SK-N-SH treated with all-trans-retinoic acid at 6 μM for 48 hours (cell line): ENCODE measurements around the gene UNG.

Source experiments
- ARNTL ChIP-seq: fragments of 450-650 bp; formaldehyde crosslinking; IDR thresholded peaks from 2 replicates; pipeline ENCODE4 v1.5.0; 2020; ENCODE audit warnings: low read depth, mild to moderate bottlenecking, moderate library complexity, borderline replicate concordance
- BACH2 ChIP-seq: fragments of 250-450 bp; sonication (Bioruptor Pico); IDR thresholded peaks from 2 replicates; pipeline ENCODE4 v1.9.0; 2021; ENCODE audit warnings: mild to moderate bottlenecking, borderline replicate concordance
- GLIS3 ChIP-seq: fragments of 250-450 bp; sonication (Bioruptor Pico); IDR thresholded peaks from 2 replicates; pipeline ENCODE4 v1.5.0; 2020; ENCODE audit warnings: mild to moderate bottlenecking, moderate library complexity
- ISL1 ChIP-seq: fragments of 250-450 bp; sonication (Bioruptor Pico); IDR thresholded peaks from 2 replicates; pipeline ENCODE4 v2.1.2; 2022; ENCODE audit warnings: mild to moderate bottlenecking, moderate library complexity
- PATZ1 ChIP-seq: fragments of 250-450 bp; sonication (Bioruptor Pico); IDR thresholded peaks from 2 replicates; pipeline ENCODE4 v1.8.0; 2020; ENCODE audit warnings: mild to moderate bottlenecking, moderate library complexity, borderline replicate concordance
- PPARA ChIP-seq: fragments of 250-450 bp; sonication (Bioruptor Pico); IDR thresholded peaks from 2 replicates; pipeline ENCODE4 v1.5.0; 2020; ENCODE audit warnings: mild to moderate bottlenecking, borderline replicate concordance
- RARB ChIP-seq: fragments of 250-450 bp; sonication (Bioruptor Pico); IDR thresholded peaks from 2 replicates; pipeline ENCODE4 v1.8.0; 2021; ENCODE audit warnings: mild to moderate bottlenecking, moderate library complexity
- SNAI2 ChIP-seq: fragments of 250-450 bp; sonication (Bioruptor Pico); IDR thresholded peaks from 2 replicates; pipeline ENCODE4 v1.5.0; 2020; ENCODE audit warnings: mild to moderate bottlenecking, moderate library complexity
- TCF4 ChIP-seq: fragments of 250-450 bp; sonication (Bioruptor Pico); IDR thresholded peaks from 2 replicates; pipeline ENCODE4 v1.8.0; 2021; ENCODE audit warnings: mild to moderate bottlenecking, moderate library complexity, borderline replicate concordance
- TOX ChIP-seq: fragments of 250-450 bp; sonication (Bioruptor Pico); IDR thresholded peaks from 2 replicates; pipeline ENCODE4 v1.8.0; 2021; ENCODE audit warnings: mild to moderate bottlenecking, moderate library complexity, borderline replicate concordance
- ZFP3 ChIP-seq: fragments of 250-450 bp; sonication (Bioruptor Pico); IDR thresholded peaks from 2 replicates; pipeline ENCODE4 v1.5.0; 2020; ENCODE audit warnings: mild to moderate bottlenecking, moderate library complexity
- TF ChIP-seq, protein P1 (sequence below): fragments of 250-450 bp; sonication (Bioruptor Pico); IDR thresholded peaks from 2 replicates; pipeline ENCODE4 v1.5.1; 2021; ENCODE audit warnings: mild to moderate bottlenecking, moderate library complexity
- TF ChIP-seq, protein P2 (sequence below): fragments of 250-450 bp; sonication (Bioruptor Pico); IDR thresholded peaks from 2 replicates; pipeline ENCODE4 v1.8.0; 2021; ENCODE audit warnings: low read depth, mild to moderate bottlenecking, moderate library complexity, borderline replicate concordance

- TF ChIP-seq ARNTL (CRISPR knock-in tag), result no peak
- no peak for TF ChIP-seq SNAI2 (CRISPR knock-in tag)
- TF ChIP-seq GLIS3 (CRISPR knock-in tag), result no peak
- TF ChIP-seq PATZ1 (CRISPR knock-in tag), result no peak
- no peak for TF ChIP-seq ISL1 (CRISPR knock-in tag)
- TF ChIP-seq TOX (CRISPR knock-in tag), result no peak
- TF ChIP-seq TCF4 (CRISPR knock-in tag), result no peak
- TF ChIP-seq, protein P1, sequence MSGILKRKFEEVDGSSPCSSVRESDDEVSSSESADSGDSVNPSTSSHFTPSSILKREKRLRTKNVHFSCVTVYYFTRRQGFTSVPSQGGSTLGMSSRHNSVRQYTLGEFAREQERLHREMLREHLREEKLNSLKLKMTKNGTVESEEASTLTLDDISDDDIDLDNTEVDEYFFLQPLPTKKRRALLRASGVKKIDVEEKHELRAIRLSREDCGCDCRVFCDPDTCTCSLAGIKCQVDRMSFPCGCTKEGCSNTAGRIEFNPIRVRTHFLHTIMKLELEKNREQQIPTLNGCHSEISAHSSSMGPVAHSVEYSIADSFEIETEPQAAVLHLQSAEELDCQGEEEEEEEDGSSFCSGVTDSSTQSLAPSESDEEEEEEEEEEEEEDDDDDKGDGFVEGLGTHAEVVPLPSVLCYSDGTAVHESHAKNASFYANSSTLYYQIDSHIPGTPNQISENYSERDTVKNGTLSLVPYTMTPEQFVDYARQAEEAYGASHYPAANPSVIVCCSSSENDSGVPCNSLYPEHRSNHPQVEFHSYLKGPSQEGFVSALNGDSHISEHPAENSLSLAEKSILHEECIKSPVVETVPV, result no peak
- TF ChIP-seq, protein P2, sequence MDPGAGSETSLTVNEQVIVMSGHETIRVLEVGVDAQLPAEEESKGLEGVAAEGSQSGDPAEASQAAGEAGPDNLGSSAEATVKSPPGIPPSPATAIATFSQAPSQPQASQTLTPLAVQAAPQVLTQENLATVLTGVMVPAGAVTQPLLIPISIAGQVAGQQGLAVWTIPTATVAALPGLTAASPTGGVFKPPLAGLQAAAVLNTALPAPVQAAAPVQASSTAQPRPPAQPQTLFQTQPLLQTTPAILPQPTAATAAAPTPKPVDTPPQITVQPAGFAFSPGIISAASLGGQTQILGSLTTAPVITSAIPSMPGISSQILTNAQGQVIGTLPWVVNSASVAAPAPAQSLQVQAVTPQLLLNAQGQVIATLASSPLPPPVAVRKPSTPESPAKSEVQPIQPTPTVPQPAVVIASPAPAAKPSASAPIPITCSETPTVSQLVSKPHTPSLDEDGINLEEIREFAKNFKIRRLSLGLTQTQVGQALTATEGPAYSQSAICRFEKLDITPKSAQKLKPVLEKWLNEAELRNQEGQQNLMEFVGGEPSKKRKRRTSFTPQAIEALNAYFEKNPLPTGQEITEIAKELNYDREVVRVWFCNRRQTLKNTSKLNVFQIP, result no peak
- TF ChIP-seq ZFP3 (CRISPR knock-in tag), result no peak
- no peak for TF ChIP-seq PPARA (CRISPR knock-in tag)
- TF ChIP-seq RARB (CRISPR knock-in tag), result no peak
- TF ChIP-seq BACH2 (CRISPR knock-in tag), result no peak
These were observed 38.6 kb upstream of the UNG start for GRCh38 chr12:109058773-109059172.
